KBM-7 (cell line): Measurements from ENCODE around the gene SRSF5.
"Not testable (repeated sequence)": the region's sequence is repeated elsewhere in the genome, so short reads cannot be mapped to it uniquely, and the experiment has no call there.

Experiments used
- DNase-seq: peaks from one replicate; pipeline ENCODE4 v3.0.0-alpha.2; 2015
- in situ Hi-C: fragments of 300-500 bp; cut with MboI; formaldehyde crosslinking; loops from 2 replicates; pipeline ENCODE4 v1.14.3; 2020; ENCODE audit warnings: low sequenced_read_pairs, low pct_unique_long_range_greater_than_20kb, mixed read lengths

The SRSF5 gene

GRCh38 chr14:69797573-69798338, 30.8 kb downstream of the SRSF5 start:
- in situ Hi-C loops = no loop called here
- DNase-seq = no peak

DNA sequence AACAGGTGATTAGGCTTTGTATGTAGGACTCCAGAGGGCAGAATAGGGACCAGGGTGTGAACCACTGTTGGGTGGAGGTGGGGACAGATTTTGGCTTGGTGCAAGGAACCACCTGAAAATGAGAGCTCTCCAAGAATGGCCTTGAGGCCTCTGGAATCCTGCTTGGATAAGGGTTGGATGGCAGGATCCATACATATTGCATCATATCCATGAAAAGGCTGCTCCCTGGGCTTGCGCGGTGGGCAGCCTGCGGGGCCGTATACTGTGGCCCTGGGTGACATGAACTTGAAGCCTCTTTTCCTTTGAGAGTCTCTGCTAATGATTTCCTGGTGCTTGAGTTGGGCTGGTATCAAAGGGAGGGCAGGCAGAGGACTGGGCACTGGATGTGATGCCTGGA, 31.4 kb downstream of the SRSF5 start:
- in situ Hi-C loops = no loop called here

DNA sequence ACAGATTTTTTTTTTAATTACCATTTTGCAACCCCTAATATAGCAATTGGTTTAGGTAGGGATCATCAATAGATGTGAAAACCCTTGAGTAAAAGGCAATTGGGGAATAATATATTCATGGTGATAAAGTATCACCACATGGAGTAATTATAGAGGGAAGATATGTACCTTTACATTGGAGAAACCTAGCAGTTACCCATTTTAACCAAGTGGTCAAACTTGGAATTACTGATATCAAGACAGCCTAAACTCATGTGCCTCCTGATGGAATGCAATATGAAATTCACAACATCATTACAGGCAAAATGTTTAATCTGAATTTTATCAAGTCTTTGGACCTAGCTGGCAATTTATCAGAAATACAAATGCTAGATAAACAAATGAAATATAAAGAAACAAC, 36.8 kb downstream of the SRSF5 start:
- in situ Hi-C loops = loop anchor here (25.0 kb wide), 1 partner anchor 509 kb away; no protein-coding TSS in a partner anchor
- no peak for DNase-seq

More for the DNA sequence above, 31.4 kb downstream of the SRSF5 start:
- DNase-seq = no peak

DNA sequence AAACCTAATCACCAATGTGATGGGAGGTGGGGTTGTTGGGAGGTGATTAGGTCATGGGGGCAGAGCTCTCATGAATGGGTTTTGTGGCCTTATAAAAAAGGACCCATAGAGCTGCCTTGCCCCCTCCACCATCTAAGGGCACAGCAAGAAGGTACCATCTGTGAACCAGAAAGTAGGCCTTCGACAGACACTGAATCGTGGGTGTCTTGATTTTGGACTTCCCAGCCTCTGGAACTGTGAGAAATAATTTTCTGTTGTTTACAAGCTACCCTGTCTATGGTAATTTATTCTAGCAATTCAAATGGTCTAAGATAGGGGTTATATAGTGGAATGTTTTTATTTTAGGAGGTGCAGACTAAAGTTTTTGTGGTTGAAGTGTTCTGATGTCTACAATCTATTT, 38.0 kb downstream of the SRSF5 start:
- in situ Hi-C loops = loop anchor here (25.0 kb wide), 1 partner anchor 507 kb away; no protein-coding TSS in a partner anchor
- no peak for DNase-seq

DNA sequence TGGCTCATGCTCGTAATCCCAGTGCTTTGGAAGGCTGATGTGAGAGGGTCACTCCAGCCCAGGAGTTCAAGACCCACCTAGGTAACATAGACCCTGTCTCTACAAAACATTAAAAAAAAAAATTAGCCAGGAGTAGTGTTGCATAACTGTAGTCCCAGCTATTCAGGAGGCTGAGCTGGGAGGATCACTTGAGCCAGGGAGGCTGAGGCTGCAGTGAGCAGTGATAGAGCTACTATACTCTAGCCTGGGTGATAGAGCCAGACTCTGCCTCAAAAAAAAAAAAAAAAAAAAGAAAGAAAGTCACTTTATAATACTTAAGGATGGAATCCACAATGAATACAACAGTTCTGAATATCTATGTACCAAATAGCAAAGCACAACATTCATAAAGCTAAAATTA, 40.2 kb downstream of the SRSF5 start:
- DNase-seq = no peak
- in situ Hi-C loops = loop anchor here (25.0 kb wide), 1 partner anchor 505 kb away; no protein-coding TSS in a partner anchor

DNA sequence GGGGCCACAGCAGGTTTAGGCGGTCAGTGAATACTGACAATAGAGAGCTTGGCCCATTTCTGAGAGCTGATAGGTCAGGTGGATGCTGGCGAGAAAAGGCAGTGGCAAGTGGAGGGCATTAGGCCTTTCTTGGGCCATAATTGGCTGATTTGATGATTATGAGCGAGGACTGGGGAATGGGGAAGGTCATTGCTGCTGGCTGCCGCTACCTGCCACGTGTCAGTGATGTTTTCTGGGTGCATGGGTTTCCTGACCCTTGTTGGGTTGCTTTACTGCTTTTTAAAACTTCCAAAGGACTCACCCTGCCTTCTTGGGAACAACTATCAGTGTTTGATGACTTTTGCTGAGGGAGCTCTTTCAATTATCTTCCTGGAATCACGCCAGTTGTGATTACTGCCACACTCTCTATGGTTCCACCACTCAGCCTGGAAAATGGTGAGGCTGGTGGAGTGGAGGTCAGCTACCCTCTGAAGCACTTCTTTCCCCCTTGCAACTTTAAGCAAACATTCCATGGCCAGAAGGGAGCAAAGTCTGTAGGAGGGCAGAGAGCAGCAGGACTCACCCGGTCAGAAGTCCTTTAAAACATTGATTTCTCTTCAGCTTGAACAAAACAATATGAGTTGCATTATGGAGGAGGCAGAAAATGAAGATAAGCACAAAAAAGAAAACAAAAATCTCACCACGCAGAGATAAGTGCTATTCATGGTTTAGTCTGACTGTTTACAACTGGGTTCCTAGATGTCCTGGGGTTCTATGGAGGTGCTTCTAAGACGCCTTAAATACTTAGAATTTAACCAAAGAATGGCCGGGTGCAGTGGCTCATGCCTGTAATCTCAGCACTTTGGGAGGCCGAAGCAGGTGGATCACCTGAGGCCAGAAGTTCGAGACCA, 42.2 kb downstream of the SRSF5 start:
- DNase-seq = no peak
- in situ Hi-C loops = loop anchor here (25.0 kb wide), 1 partner anchor 503 kb away; no protein-coding TSS in a partner anchor

GRCh38 chr14:69811227-69811867, 44.4 kb downstream of the SRSF5 start:
- DNase-seq = no peak
- in situ Hi-C loops = loop anchor here (25.0 kb wide), 1 partner anchor 501 kb away; no protein-coding TSS in a partner anchor

- in situ Hi-C loops = loop anchor here (25.0 kb wide), 1 partner anchor 500 kb away; no protein-coding TSS in a partner anchor
- DNase-seq = no peak
Observed at GRCh38 chr14:69811868-69812252, 44.9 kb downstream of the SRSF5 start.

DNA sequence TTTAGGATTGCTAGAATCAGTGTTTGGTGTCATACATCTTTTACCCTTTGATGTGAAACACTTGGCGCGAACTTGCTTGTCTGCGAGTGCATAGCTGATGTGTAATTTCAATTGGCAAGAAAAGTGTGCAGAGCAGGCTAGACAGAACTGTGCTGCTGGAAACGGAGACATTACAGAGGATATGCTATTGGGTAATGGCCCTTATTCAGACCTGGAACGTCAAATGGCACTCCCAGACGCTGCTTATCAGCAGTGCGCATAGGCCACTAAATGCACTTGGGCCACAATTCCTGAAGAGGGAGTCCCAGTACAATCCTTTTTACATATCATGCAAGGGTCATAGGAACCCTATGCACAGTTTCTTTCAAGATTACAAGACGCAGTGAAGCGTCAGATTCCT, 45.8 kb downstream of the SRSF5 start:
- in situ Hi-C loops = loop anchor here (25.0 kb wide), 1 partner anchor 500 kb away; no protein-coding TSS in a partner anchor
- DNase-seq = peak; percentile 38

GRCh38 chr14:69813346-69813745, 46.4 kb downstream of the SRSF5 start:
- in situ Hi-C loops = loop anchor here (25.0 kb wide), 1 partner anchor 499 kb away; no protein-coding TSS in a partner anchor
- not testable (repeated sequence) for DNase-seq

GRCh38 chr14:69814397-69814796, 47.5 kb downstream of the SRSF5 start:
- no peak for DNase-seq
- in situ Hi-C loops = loop anchor here (25.0 kb wide), 1 partner anchor 498 kb away; no protein-coding TSS in a partner anchor

GRCh38 chr14:69815556-69815955, 48.6 kb downstream of the SRSF5 start:
- in situ Hi-C loops = loop anchor here (25.0 kb wide), 1 partner anchor 497 kb away; no protein-coding TSS in a partner anchor

GRCh38 chr14:69816216-69816615, 49.3 kb downstream of the SRSF5 start:
- in situ Hi-C loops = loop anchor here (25.0 kb wide), 1 partner anchor 496 kb away; no protein-coding TSS in a partner anchor
- DNase-seq = no peak

More at GRCh38 chr14:69815556-69815955, 48.6 kb downstream of the SRSF5 start:
- DNase-seq = no peak

- in situ Hi-C loops = loop anchor here (25.0 kb wide), 1 partner anchor 494 kb away; no protein-coding TSS in a partner anchor
- DNase-seq = peak; percentile 84
Observed at GRCh38 chr14:69818758-69819191, 51.8 kb downstream of the SRSF5 start.

- in situ Hi-C loops = loop anchor here (25.0 kb wide), 1 partner anchor 493 kb away; no protein-coding TSS in a partner anchor
- DNase-seq = no peak
Observed at GRCh38 chr14:69819607-69820006, 52.7 kb downstream of the SRSF5 start.

DNA sequence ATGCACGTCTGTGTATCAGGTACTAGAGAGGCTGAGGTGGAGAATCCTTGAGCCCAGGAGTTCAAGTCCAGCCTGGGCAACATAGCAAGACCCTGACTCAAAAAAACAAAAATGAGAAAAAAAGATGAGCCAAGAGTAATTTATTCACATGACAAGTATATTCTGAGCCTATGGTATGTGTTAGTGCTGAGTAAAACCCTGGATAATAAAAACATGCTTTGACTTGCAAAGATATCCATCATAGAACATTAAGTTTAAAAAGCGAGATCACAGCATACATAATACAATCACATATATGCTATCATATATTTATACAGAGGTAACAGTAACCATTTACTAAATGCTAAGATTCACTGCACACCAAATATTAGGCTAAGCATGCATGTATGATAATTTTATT, 54.0 kb downstream of the SRSF5 start:
- no peak for DNase-seq
- in situ Hi-C loops = loop anchor here (25.0 kb wide), 1 partner anchor 491 kb away; no protein-coding TSS in a partner anchor
